ENCODE results near the gene COL25A1.
"Not testable (repeated sequence)": the region's sequence is repeated elsewhere in the genome, so short reads cannot be mapped to it uniquely, and the experiment has no call there.

Gene COL25A1

GRCh38 chr4:108963910-108964309, 338.5 kb downstream of the COL25A1 start:
- DNase-seq (ENCODE audit: low spot score) = no peak

DNA sequence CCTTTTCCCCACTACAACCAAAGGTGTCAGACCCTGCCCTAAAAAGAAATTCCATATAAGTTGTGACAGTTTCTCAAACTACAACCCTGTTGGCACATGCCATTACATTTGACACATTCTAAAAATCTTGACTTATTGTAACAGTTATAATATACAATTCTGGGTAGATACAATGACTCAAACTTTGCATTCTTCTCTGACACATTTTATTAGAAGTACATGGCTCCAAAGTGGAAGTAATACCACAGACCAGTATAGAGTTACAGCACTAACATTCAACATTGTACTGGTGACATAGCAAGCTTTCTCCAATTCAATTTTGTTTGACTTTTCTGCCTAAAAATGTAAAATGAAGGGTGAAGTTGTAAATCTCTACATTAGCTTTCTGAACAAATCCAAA, 343.0 kb downstream of the COL25A1 start:
- DNase-seq (ENCODE audit: low spot score) = no peak

DNA sequence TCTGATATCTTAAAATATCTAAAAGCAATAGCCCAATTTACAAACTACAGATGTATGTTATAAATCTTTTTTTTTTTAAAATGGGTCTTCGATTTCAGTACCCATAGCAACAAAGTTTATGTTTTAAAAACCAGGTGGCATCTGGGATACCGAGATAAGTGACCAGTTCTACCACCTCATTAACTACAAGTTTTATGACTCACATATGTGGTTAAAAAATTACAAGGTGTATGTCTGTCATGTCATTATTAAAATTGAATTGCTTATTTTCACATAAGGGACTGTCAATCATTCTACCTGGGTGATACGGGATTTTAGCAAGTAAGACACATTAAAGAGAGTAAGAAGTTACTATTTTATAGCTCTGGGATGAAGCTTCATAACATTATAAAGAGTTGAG, 347.6 kb downstream of the COL25A1 start:
- DNase-seq (ENCODE audit: low spot score) = no peak

- no peak for DNase-seq (ENCODE audit: low spot score)
These were observed 348.5 kb downstream of the COL25A1 start for GRCh38 chr4:108953941-108954340.

DNA sequence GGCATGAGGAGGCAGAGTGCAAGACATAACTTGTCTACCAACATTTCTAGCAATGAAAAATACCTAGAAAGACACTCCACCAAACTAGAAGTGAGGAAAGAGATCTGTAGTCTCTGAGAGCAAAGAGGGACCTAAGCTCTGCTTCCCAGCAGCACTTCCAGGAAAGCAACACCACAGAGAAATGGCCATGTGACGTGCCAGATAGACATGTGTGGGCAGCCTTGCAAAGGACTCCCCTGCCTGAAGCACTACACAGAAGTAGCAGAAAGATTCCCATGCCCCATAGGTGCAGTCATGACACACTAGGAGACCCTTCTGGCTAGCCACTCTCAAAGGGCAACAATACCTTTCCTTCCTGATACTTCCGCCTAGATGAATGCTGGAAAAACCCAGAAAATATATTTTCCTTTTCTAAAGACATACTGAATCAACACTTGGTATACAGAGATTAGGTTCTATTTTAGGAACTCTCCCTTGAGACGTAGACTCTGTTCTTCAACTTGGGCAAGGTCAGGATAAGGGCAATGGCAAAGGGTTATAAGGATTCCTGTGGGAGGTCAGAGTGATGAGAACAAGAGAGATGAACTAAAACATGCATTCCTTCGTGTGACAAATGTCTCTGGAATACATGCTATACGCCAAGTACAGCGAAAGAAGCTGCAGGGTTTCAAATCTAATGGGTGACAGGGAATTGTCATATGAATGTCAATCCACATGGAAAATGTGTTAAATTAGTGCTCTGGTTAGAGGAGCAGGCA, 352.1 kb downstream of the COL25A1 start:
- DNase-seq (ENCODE audit: low spot score) = no peak

DNA sequence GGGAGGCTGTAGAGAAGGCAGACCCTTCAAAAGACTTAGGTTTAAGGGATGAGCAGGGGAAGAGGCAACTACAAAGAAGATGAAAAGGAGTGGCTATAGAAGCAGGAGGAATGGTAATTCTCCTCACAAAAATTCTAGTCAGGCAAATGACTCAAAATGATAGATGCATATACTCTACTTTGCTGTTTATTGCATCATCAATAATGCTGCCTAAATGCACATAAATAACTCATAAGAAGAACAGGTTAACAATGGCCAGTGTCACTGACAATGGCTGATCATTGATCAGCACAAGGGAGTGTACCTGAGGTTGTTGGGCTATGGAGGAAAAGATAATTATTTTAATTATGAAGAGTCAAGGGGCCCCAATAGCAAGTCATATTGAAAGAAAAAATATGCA, 354.9 kb downstream of the COL25A1 start:
- no peak for DNase-seq (ENCODE audit: low spot score)

DNA sequence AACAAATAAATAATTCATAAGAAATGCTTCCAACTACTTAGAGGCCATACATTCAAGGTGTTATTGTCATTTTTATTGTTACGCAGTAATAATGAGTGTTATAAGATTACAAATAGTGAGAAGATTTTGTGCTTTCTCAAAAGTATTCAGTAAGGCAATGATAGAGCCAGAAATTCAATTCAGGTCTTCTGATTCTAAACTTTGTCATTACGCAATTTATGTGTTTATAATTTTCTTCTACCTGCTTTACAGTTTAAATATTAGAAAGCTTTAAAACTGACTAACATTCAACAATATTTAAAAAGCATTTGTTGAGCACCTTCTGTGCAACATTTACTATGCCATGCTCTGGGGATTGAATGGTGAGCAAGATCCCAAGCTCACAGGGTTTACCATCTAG, 356.2 kb downstream of the COL25A1 start:
- no peak for DNase-seq (ENCODE audit: low spot score)

DNA sequence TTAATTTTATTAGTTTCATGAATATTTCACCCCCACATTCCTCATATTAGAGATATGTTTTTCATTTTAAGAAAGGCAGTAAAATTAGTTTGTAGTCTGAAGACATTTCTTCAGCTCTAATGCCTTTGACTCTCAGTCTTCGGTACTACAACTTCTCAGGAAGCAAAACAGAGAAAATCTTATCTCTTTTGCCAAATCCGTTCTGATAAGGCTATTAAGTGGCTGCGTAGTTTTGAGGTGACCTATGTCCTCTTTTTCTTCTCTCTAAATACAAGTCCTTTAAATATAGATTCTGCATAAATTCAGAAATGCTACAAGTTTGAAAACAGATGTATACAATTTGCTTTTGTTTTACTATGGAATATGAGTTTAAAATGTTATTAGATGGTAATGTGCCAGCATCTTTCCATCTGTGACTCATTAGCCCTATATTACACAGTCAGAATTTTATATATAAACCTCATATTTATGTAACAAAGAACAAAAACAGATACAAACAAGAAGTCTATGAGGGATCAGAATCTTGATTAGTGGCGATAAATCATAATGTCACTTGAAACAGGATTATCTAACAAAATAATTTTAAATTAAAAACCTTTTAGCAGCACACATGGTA, 358.4 kb downstream of the COL25A1 start:
- DNase-seq (ENCODE audit: low spot score) = no peak

DNA sequence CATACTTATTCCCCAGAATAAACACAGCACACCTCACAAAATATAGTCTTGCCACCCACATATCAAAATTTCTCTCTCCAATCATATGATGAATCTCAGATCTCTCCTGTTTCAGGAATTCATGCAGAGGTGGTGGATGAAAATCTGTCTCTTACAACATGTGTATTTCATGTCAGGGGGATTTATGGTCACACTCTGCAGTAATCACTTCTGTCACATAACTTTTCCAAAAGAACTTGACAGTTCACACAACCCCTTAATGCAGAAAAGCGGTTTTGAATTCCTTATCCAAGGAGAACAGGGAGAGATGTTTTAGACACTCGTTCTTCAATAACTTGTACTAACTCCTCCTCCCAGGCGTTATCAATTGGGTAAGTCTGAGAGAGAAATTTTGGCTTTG, 359.1 kb downstream of the COL25A1 start:
- no peak for DNase-seq (ENCODE audit: low spot score)

DNA sequence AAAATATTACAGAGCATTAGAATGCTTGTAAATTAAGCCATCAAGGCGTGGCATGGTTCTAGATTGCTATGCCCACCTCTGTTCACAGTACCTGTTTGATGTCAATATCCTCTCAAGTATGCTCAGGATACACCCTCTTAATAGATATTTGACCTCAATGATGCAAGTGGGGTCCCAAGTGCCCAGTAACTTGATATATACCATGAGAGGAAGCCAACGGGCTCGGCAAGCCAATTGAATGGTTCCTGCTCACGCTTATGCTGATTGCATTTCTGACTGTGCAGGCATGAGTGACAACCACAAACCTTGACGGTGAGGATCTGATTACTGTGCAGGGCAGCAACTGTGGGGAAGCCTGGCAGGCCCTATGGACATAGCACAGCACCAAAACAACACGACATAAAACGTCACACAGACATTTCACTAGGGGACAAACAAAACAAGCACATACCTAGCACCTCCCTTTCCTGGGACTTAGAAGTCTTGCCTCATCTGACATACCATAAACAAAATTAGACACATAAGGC, 360.5 kb downstream of the COL25A1 start:
- DNase-seq (ENCODE audit: low spot score) = no peak

DNA sequence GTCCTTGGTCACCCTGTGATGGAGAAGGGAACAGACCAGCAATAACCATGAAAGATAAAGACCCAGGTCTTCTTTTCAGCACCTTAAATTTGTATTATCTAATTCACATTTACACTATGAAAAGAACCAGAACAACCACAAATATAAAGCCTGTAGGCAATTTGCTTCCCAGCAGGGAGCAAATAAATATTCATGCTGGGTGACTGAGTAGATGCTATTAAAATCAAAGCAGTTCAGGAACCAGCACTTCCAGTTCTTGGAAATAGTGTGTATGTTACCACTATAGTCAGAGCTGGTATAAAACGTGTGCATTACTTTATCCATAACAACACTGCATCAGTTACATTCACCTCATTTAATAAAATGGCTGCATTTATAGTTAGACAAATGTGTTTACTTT, 361.8 kb downstream of the COL25A1 start:
- DNase-seq (ENCODE audit: low spot score) = no peak

- no peak for DNase-seq (ENCODE audit: low spot score)
These were observed 362.3 kb downstream of the COL25A1 start for GRCh38 chr4:108940149-108940548.

DNA sequence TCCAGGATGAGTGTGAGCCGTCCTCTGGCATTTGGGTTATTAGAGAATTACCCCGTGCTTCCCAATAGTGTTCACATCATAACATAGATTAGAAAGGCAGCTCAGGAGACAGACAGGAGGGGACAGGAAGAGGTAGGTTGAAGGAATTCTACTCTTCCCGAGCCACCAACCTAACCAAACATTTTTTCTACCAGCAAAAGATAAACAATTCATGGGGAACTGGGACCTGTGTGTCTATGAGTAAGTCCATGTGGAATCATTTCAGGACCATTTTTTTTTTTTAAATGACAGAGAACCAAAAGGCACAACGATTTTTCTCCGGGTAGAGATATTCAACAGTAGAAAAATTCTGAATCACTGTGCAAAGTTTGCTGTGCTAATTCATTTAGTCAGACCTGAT, 365.4 kb downstream of the COL25A1 start:
- no peak for DNase-seq (ENCODE audit: low spot score)

DNA sequence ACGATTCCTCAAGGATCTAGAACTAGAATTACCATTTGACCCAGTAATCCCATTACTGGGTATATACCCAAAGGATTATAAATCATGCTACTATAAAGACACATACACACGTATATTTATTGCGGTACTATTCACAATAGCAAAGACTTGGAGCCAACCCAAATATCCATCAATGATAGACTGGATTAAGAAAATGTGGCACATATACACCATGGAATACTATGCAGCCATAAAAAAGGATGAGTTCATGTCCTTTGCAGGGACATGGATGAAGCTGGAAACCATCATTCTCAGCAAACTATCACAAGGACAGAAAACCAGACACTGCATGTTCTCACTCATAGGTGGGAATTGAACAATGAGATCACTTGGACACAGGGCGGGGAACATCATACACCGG, 368.5 kb downstream of the COL25A1 start:
- DNase-seq (ENCODE audit: low spot score) = not testable (repeated sequence)

DNA sequence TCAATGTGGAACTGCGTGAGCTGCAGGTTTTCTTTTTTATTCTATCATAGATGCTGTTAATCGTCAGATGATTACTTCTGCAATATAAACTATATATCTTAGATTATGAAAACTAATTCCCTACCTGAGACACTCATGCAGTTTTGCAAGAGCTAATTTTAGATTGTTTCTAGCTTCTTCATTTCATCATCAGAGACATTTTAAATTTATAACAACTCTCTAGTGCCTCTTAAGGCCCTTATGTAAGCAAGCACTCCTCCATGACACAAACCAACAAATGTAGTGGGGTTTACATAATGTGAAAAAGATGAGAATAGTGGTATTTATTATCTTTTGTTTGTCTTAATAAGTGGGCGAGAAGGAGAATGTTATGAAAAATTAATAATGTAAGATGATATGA, 369.4 kb downstream of the COL25A1 start:
- no peak for DNase-seq (ENCODE audit: low spot score)

GRCh38 chr4:108931926-108932325, 370.5 kb downstream of the COL25A1 start:
- DNase-seq (ENCODE audit: low spot score) = no peak

DNA sequence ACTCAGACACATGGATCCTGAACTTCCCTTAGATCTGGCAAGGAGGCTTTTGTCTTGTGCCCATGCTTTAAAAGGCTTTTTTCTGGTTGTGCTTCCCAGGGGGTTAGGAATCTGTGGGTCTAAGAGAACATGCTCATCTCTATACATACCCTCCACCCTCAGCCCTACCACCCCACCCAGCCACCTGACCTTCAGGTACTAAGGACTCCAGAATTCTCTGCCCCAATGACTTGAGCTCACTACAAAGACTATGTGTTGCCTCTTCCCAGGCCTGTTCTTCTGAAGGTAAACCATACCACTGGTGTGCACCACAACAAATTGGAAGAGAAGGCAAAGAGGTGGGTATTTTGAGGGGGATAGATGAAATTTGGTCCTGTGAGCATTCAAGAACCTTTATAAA, 372.3 kb downstream of the COL25A1 start:
- no peak for DNase-seq (ENCODE audit: low spot score)

DNA sequence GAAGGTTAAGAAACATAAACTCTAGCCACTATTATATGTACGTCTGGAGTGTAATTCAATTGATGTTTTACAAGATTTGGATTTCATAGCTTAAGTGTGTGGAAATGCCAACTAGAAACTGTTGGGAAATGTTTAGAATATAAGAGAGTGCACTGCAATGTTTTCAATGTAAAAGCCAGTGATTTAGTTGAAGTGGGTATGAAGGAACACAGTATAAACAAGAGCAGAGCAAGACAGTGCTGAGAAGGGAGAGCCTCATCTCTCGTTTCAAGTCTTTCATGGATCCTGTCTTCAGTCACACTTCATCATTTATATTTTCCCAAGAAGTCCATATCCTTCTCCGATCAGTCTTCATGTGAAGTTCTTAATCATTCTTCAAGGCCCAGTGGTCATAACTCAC, 375.7 kb downstream of the COL25A1 start:
- DNase-seq (ENCODE audit: low spot score) = no peak

DNA sequence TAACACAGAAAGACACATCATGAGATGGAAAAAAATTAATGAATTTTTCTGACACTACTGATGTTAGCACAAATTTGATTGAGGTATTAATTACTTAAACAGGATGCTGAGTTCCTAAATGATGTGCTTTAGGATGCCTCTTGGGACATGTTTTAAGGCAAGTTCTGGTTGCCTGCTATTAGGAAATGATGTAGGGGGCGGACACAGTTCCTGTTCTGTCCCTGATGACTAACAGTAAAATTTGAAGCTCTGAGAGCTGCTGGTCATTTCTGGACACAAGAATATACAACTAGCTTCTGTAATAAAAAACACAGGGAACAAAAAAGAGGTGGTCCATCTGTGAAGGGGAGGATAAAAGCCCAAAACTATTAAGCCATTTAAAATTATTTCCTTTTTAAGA, 376.4 kb downstream of the COL25A1 start:
- DNase-seq (ENCODE audit: low spot score) = no peak

- DNase-seq (ENCODE audit: low spot score) = no peak
These were observed 380.3 kb downstream of the COL25A1 start for GRCh38 chr4:108922191-108922590.

DNA sequence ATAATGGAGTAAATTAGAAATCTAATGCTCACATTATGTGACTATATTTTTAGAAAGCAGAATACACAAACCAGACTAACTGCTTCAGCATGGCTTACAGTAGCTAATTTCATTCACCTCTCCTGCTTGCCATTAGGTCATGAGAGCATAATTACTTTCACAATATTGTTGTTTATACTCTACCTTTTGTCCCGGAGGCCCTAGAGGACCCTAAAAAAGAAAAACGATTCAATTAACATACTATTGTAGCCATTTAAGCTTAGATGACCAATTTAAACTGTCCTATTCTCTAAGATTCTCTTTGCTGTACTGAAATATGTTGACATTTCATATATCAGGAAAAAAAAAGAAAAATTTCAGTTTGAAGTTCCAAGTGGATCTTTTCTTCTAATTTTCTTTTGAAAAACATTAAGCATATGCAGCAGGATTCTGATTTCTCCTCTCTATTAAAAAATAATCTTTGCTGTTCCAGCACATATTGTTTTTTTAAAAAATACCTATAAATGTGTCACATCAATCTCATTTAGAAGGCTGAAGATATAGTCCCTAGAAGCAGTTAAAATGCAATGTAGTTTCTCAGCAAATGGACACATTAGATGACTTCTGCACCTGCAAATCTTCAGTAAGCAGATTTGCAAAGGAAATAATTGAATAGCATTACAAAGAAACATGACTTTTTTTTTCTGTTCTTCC, 381.9 kb downstream of the COL25A1 start:
- DNase-seq (ENCODE audit: low spot score) = no peak

- no peak for DNase-seq (ENCODE audit: low spot score)
These were observed 383.1 kb downstream of the COL25A1 start for GRCh38 chr4:108919226-108919893.

All from SK-N-DZ (cell line).